Keratinocyte (primary cell): ENCODE data around the gene OGFRL1. TPM values are rescaled to one million over a fixed set of nuclear protein-coding genes. Genes with fewer than 3 reads are reported as not detected.

Experiments
- DNase-seq: peaks from one replicate; pipeline ENCODE4 v3.0.0-alpha.2; 2011; ENCODE audit warnings: low read depth, missing footprints, low spot score
- FAIRE-seq: peaks from 2 replicates; lab custom pipeline; 2011; peaks lifted over from hg19 to GRCh38; lab: Jason Lieb, UNC
- H2AFZ ChIP-seq: 2 replicates; pipeline ENCODE4 v1.6.0; 2012; ENCODE audit warnings: low read length, control low read depth, inconsistent platforms; ENCODE audit not compliant: control insufficient read depth
- H3K27ac ChIP-seq: 2 replicates; pipeline ENCODE4 v1.5.1; 2011; ENCODE audit warnings: low read length; ENCODE audit not compliant: control insufficient read depth, insufficient read depth
- H3K27me3 ChIP-seq: 3 replicates; pipeline ENCODE4 v1.6.0; 2011; ENCODE audit warnings: low read length; ENCODE audit not compliant: control insufficient read depth, insufficient read depth; ENCODE audit errors: extremely low read depth
- H3K36me3 ChIP-seq, 2 experiments: 2 replicates in 1 of 2; 3 replicates in 1 of 2; pipeline ENCODE4 v1.5.1; 2011; ENCODE audit warnings: low read length in 2 of 2, mild to moderate bottlenecking in 1 of 2; ENCODE audit not compliant: control insufficient read depth in 2 of 2, insufficient read depth in 2 of 2; ENCODE audit errors: extremely low read depth in 1 of 2
- H3K4me1 ChIP-seq: 3 replicates; pipeline ENCODE4 v1.5.1; 2011; ENCODE audit warnings: low read length; ENCODE audit not compliant: control insufficient read depth, insufficient read depth; ENCODE audit errors: extremely low read depth
- H3K4me2 ChIP-seq: 3 replicates; pipeline ENCODE4 v1.6.0; 2011; ENCODE audit warnings: low read depth, low read length; ENCODE audit not compliant: control insufficient read depth, insufficient read depth; ENCODE audit errors: extremely low read depth
- H3K4me3 ChIP-seq, 3 experiments: fragments of 200-600 bp in 1 of 3; sonication (generic) in 1 of 3; 2 replicates in 2 of 3; 3 replicates in 1 of 3; pipeline ENCODE4 v1.5.1; 2011 to 2016; ENCODE audit warnings: low read length in 3 of 3, mild to moderate bottlenecking in 3 of 3, control low read depth in 2 of 3, inconsistent platforms in 1 of 3, low read depth in 1 of 3, mixed read lengths in 1 of 3, mixed run types in 1 of 3, moderate library complexity in 1 of 3; ENCODE audit not compliant: control insufficient read depth in 2 of 3, insufficient read depth in 2 of 3; ENCODE audit errors: extremely low read depth in 1 of 3
- H3K79me2 ChIP-seq: 2 replicates; pipeline ENCODE4 v1.6.0; 2012; ENCODE audit warnings: low read length; ENCODE audit not compliant: control insufficient read depth, insufficient read depth
- H3K9ac ChIP-seq: 3 replicates; pipeline ENCODE4 v1.6.0; 2011; ENCODE audit warnings: low read length; ENCODE audit not compliant: control insufficient read depth, insufficient read depth; ENCODE audit errors: extremely low read depth
- H3K9me1 ChIP-seq: 3 replicates; pipeline ENCODE4 v1.6.0; 2011; ENCODE audit warnings: low read length; ENCODE audit not compliant: control insufficient read depth, insufficient read depth; ENCODE audit errors: extremely low read depth
- H3K9me3 ChIP-seq: 2 replicates; pipeline ENCODE4 v1.5.1; 2012; ENCODE audit warnings: low read depth, low read length; ENCODE audit not compliant: control insufficient read depth
- H4K20me1 ChIP-seq: 3 replicates; pipeline ENCODE4 v1.6.0; 2011; ENCODE audit warnings: low read length; ENCODE audit not compliant: control insufficient read depth, insufficient read depth; ENCODE audit errors: extremely low read depth
- EZH2 ChIP-seq: IDR thresholded peaks from one replicate; pipeline ENCODE4 v1.6.1; 2012; ENCODE audit warnings: inconsistent platforms, mild to moderate bottlenecking, low read length, moderate library complexity
- dilution Hi-C: fragments of 300-500 bp; cut with MboI; formaldehyde crosslinking; loops from one replicate; pipeline ENCODE4 v1.7.0; 2020; ENCODE audit warnings: low sequenced_read_pairs; ENCODE audit not compliant: extremely low pct_ligation_motif_present
- polyA plus RNA-seq, 5 experiments: library from polyadenylated mRNA; depleted of rRNA in 3 of 5; stranded (reverse) in 3 of 5; stranded (forward) in 1 of 5; unstranded in 1 of 5; fragments of >200 nt; gene quantifications; 1 replicate in 1 of 5; 2 replicates in 3 of 5; 3 replicates in 1 of 5; pipeline versions ENCODE4 v1.2.1 to v1.2.3, GENCODE V29; 2011 to 2012; ENCODE audit warnings: missing spikeins in 2 of 5, low read depth in 1 of 5, low replicate concordance in 1 of 5
- TF ChIP-seq, protein P1 (sequence below), 3 experiments: IDR thresholded peaks in 1 of 3; conservative IDR thresholded peaks in 1 of 3; optimal IDR thresholded peaks in 1 of 3; 2 replicates in 2 of 3; 3 replicates in 1 of 3; pipeline versions ENCODE3 to v1.5.1; 2011; ENCODE audit warnings: low read length in 3 of 3, mild to moderate bottlenecking in 3 of 3, moderate library complexity in 2 of 3, control low read depth in 1 of 3, inconsistent platforms in 1 of 3; ENCODE audit not compliant: insufficient read depth in 2 of 3; ENCODE audit errors: extremely low read depth in 1 of 3

Gene OGFRL1
- polyA plus RNA-seq, 1 donor (not counting 4 experiments of a cell fraction or from before 2014, with no cell fraction given): 9.3 TPM

DNA sequence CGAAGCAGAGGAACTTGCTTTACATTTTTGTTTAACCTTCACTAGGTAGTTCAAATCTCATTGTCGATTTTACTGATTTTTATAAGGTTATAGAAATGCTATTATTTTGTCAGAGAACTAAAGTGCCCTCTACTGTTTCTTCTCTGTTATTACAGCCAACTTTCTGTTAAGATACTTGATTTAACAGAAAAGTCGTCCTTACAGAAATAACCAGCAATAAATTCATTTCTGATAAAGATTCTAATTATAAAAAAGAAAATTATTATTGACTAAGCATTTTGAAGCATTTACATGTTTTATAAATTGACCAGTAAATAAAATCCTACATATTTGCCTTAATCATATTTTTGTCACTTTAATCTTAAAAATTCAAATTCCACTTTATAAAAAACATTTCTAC, 60.8 kb downstream of the OGFRL1 start:
- dilution Hi-C loops: no loop called here
- no peak for TF ChIP-seq EZH2
- TF ChIP-seq, protein P1, sequence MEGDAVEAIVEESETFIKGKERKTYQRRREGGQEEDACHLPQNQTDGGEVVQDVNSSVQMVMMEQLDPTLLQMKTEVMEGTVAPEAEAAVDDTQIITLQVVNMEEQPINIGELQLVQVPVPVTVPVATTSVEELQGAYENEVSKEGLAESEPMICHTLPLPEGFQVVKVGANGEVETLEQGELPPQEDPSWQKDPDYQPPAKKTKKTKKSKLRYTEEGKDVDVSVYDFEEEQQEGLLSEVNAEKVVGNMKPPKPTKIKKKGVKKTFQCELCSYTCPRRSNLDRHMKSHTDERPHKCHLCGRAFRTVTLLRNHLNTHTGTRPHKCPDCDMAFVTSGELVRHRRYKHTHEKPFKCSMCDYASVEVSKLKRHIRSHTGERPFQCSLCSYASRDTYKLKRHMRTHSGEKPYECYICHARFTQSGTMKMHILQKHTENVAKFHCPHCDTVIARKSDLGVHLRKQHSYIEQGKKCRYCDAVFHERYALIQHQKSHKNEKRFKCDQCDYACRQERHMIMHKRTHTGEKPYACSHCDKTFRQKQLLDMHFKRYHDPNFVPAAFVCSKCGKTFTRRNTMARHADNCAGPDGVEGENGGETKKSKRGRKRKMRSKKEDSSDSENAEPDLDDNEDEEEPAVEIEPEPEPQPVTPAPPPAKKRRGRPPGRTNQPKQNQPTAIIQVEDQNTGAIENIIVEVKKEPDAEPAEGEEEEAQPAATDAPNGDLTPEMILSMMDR (optimal IDR thresholded peaks at IDR 0.05 in 1 of 3, IDR thresholded peaks at IDR 0.05 in 1 of 3, conservative IDR thresholded peaks at IDR 0.05 in 1 of 3; ENCODE audit: extremely low read depth in 1 of 3, insufficient read depth in 2 of 3, low read length in 3 of 3): peak in 2 of 3 experiments; percentile 18 to 35
- no peak overlapping the region for H2AFZ ChIP-seq
- no peaks in the 10 kb centered on the region for H4K20me1 ChIP-seq
- H3K27me3 ChIP-seq: no peaks in the 10 kb centered on the region
- no peaks in the 10 kb centered on the region for H3K9me3 ChIP-seq
- H3K4me3 ChIP-seq: no peak overlapping the region
- no peak overlapping the region for H3K9ac ChIP-seq
- H3K9me1 ChIP-seq: no peaks in the 10 kb centered on the region
- no peak overlapping the region for H3K27ac ChIP-seq
- FAIRE-seq: no peak
- no peak for DNase-seq
- no peaks in the 10 kb centered on the region for H3K36me3 ChIP-seq
- no peak overlapping the region for H3K4me2 ChIP-seq
- no peaks in the 10 kb centered on the region for H3K79me2 ChIP-seq
- no peaks in the 10 kb centered on the region for H3K4me1 ChIP-seq

DNA sequence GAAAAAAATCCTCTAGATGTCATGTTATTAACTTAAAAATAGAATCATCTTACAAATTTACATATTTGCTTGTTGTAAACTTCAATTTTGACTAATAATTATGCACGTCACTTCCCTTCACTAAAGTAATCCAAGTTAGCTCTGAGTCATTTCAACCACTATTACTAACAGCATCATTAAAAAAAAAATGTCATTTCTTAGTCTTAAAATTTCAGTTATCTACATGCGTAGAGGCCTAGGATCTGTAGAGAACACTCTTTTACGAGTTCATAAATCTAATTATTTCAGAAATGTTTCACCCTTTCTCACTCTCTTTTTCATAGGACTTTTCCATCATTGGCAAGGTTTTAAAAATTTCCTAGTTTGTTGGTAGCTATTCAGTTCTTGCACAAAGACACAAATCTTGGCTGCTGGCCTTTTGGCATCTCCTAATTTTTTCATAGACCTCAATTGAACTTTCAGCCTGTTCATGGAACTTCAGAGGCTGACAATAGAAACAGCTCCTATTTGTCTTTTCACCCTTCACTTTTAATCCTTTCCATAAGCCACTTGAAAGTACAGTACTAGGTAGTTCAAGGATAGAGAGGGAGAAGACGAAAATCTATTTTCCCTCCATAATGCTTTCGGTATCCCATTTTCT, 61.5 kb downstream of the OGFRL1 start:
- no peak for FAIRE-seq
- no peaks in the 10 kb centered on the region for H3K9me3 ChIP-seq
- peak; percentile 5 for DNase-seq
- H3K4me3 ChIP-seq: no peak overlapping the region
- H3K27ac ChIP-seq: no peak overlapping the region
- H3K36me3 ChIP-seq: no peaks in the 10 kb centered on the region
- no peak overlapping the region for H3K9ac ChIP-seq
- dilution Hi-C loops: no loop called here
- H3K9me1 ChIP-seq: no peaks in the 10 kb centered on the region
- no peaks in the 10 kb centered on the region for H4K20me1 ChIP-seq
- no peak overlapping the region for H3K4me2 ChIP-seq
- TF ChIP-seq EZH2: no peak
- TF ChIP-seq, protein P1 (optimal IDR thresholded peaks at IDR 0.05 in 1 of 3, IDR thresholded peaks at IDR 0.05 in 1 of 3, conservative IDR thresholded peaks at IDR 0.05 in 1 of 3; ENCODE audit: extremely low read depth in 1 of 3, insufficient read depth in 2 of 3, low read length in 3 of 3): no peak
- H3K4me1 ChIP-seq: no peaks in the 10 kb centered on the region
- no peaks in the 10 kb centered on the region for H3K79me2 ChIP-seq
- no peaks in the 10 kb centered on the region for H3K27me3 ChIP-seq
- no peak overlapping the region for H2AFZ ChIP-seq
